Chondrocyte (in vitro differentiated cells): Measurements from ENCODE around the gene RNF39. TPM values are rescaled to one million over a fixed set of nuclear protein-coding genes. Genes with fewer than 3 reads are reported as not detected.

Source experiments
- DNase-seq: peaks from one replicate; pipeline ENCODE4 v3.0.0; 2021; ENCODE audit warnings: mixed read lengths, low spot score
- H3K27ac Mint-ChIP-seq: one replicate; pipeline ENCODE4 v1.8.0; 2021; ENCODE audit warnings: mild to moderate bottlenecking, moderate library complexity, mixed read lengths; ENCODE audit not compliant: unreplicated experiment
- H3K27me3 Mint-ChIP-seq: 2 replicates; pipeline ENCODE4 v1.8.0; 2021; ENCODE audit warnings: low read depth, mixed read lengths
- H3K36me3 Mint-ChIP-seq: 2 replicates; pipeline ENCODE4 v1.8.0; 2021; ENCODE audit warnings: low read depth, mixed read lengths
- H3K4me1 Mint-ChIP-seq: 2 replicates; pipeline ENCODE4 v1.8.0; 2021; ENCODE audit warnings: low read depth, mild to moderate bottlenecking, mixed read lengths
- H3K4me3 Mint-ChIP-seq: one replicate; pipeline ENCODE4 v1.8.0; 2021; ENCODE audit warnings: mild to moderate bottlenecking, moderate library complexity, mixed read lengths; ENCODE audit not compliant: unreplicated experiment
- H3K9me3 Mint-ChIP-seq: 2 replicates; pipeline ENCODE4 v1.8.0; 2021; ENCODE audit warnings: low read depth, mixed read lengths
- total RNA-seq: library from RNA; stranded (reverse); gene quantifications from 3 replicates; pipeline ENCODE4 v1.2.1, GENCODE V29; 2021
- TF ChIP-seq, protein P1 (sequence below): fragments of 200-600 bp; sonication (generic); IDR thresholded peaks from 2 replicates; pipeline ENCODE4 v1.5.0; 2021; ENCODE audit warnings: antibody characterized with exemption, mild to moderate bottlenecking, moderate library complexity

Gene RNF39
- total RNA-seq, 1 donor from 2014 or later = not detected

DNA sequence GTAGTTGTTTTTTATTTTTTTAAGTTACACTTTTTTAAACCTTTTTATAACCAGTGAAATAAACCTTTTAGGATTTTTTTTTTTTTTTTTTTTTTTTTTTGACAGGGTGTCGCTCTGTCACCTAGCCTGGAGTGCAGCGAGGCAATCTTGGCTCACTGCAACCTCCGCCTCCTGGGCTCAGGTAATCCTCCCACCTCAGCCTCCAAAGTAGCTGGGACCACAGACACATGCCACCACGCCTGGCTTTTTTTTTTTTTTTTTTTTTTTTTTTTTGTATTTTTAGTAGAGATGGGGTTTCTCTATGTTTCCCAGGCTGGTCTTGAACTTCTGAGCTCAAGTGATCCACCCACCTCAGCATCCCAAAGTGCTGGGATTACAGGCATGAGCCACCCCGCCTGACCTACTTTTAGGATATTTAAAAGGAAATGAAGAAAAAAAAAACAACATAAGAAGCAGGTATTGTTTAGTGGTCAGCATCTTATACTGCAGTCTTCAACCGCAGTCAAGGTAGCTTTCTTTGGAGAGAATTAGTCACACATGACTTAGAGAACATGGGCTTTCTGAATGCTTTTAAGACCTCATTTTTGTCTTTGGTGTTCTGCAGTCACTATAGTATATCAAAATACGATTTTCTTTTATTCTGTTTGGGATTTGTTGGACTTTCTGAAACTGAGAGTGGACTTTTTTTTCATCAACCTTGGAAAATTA, 12.9 kb downstream of the RNF39 start:
- DNase-seq = no peak
- peaks cover 2% of the 10 kb centered on the region for H3K27me3 Mint-ChIP-seq
- H3K9me3 Mint-ChIP-seq = no peaks in the 10 kb centered on the region
- H3K27ac Mint-ChIP-seq = peak overlapping the region; percentile 97
- H3K4me3 Mint-ChIP-seq = peak overlapping the region; percentile 98
- TF ChIP-seq, protein P1, sequence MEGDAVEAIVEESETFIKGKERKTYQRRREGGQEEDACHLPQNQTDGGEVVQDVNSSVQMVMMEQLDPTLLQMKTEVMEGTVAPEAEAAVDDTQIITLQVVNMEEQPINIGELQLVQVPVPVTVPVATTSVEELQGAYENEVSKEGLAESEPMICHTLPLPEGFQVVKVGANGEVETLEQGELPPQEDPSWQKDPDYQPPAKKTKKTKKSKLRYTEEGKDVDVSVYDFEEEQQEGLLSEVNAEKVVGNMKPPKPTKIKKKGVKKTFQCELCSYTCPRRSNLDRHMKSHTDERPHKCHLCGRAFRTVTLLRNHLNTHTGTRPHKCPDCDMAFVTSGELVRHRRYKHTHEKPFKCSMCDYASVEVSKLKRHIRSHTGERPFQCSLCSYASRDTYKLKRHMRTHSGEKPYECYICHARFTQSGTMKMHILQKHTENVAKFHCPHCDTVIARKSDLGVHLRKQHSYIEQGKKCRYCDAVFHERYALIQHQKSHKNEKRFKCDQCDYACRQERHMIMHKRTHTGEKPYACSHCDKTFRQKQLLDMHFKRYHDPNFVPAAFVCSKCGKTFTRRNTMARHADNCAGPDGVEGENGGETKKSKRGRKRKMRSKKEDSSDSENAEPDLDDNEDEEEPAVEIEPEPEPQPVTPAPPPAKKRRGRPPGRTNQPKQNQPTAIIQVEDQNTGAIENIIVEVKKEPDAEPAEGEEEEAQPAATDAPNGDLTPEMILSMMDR = no peak
- peaks cover 4% of the 10 kb centered on the region for H3K36me3 Mint-ChIP-seq
- H3K4me1 Mint-ChIP-seq = peaks cover 43% of the 10 kb centered on the region

DNA sequence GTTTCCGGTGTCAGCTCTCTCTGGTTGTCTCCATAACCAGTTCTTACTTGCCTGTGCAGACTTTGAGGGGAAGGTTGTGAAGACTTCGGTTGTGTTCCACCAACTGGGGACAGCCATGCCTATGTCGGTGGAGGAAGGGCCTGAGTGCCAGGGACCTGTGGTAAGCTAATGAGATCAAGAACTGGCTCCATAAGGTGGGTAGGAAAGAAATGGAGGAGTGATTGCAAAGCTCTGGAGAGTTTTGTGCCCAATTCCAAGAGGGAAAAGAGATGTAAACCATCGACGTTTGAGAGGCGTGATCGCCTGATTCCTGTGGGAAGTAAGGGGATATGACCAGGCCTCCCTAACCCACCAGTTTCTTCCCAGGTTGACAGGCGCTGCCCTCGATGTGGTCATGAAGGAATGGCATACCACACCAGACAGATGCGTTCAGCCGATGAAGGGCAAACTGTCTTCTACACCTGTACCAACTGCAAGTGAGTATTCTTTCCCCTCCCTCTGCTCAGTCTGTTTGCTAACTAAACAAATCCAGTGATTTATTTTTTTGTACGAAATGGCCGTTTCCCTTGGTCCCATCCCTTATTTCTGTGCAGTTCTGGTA, 13.6 kb downstream of the RNF39 start:
- Mint-ChIP-seq H3K9me3 (no peaks in the 10 kb centered on the region), H3K27ac (peak overlapping the region; percentile 97), H3K4me3 (peak overlapping the region; percentile 98), H3K36me3 (peaks cover 5% of the 10 kb centered on the region), H3K4me1 (peaks cover 39% of the 10 kb centered on the region), H3K27me3 (no peaks in the 10 kb centered on the region)
- TF ChIP-seq, protein P1 = no peak
- no peak for DNase-seq

DNA sequence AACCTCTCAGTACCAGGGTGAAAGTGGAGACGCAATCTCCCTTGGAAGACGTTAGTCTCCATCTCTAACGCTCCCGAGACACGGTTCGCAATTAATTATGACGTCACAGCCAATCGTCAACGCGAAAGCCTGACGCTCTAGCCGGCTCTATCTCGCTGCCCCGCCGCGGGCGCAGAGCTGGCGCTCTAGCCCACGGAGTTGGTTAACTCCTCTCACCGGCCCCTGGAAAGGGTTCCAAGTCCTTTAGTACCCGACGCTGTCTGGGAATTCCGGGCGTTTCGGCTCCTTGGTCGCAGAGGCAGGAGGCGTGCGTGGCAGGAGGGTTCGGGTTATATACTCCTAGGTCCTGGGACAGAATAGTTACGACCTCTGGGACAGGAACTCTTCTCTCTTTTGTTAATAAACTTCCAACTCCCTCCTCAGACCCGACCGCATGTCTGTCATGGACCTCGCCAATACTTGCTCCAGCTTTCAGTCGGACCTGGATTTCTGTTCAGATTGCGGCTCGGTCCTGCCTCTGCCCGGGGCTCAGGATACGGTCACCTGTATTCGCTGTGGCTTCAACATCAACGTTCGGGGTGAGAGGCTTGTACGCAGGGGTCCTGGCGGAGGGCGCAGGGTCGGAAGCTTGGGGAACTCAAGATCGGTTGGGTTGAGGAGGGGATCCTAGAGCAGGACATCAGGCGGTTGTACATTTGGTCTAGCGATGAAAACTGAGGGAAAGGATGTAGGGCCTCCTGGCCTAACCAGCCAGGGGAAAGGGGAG, 14.3 kb downstream of the RNF39 start, which contains the start of gene POLR1H:
POLR1H (plus strand) TSS at position 174 of the 766 bp plus-strand sequence; CDS start at position 434, 260 bp downstream.
- H3K27ac Mint-ChIP-seq = peak within 1 kb of the TSS; percentile 97
- no peaks in the 10 kb centered on the region for H3K9me3 Mint-ChIP-seq
- TF ChIP-seq, protein P1 = no peak
- peaks cover 37% of the 10 kb centered on the region for H3K4me1 Mint-ChIP-seq
- H3K36me3 Mint-ChIP-seq = peaks cover 5% of the 10 kb centered on the region
- no peaks in the 10 kb centered on the region for H3K27me3 Mint-ChIP-seq
- DNase-seq = peak; percentile 95
- H3K4me3 Mint-ChIP-seq = peak within 1 kb of the TSS; percentile 98

DNA sequence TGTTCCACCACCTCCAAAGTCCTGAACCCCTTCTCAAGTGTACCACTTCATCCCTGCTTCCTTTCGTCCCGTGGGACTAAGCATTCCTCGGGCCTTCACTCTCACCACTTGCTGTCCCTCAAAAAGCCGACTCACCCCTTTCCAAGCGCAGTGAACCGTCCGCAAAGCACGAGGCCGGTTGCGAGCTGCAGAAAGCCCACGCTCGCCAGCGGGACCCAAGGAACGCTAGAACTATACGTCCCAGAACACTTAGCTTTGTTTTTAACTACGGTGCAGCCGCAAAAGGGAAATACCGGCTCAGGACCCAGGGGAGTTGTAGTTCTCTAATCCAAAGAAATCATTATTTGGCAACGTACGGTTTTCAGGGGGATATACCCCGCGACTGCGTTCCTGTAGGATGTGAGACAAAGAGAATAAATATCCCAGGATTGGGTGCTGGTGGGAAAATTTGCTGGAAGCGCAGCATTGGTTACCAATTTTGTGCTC, 14.9 kb downstream of the RNF39 start:
- Mint-ChIP-seq H3K4me3 (peak overlapping the region; percentile 98), H3K27me3 (no peaks in the 10 kb centered on the region), H3K4me1 (peaks cover 30% of the 10 kb centered on the region), H3K36me3 (peaks cover 5% of the 10 kb centered on the region), H3K9me3 (no peaks in the 10 kb centered on the region), H3K27ac (peak overlapping the region; percentile 97)
- TF ChIP-seq, protein P1 = no peak
- no peak for DNase-seq

DNA sequence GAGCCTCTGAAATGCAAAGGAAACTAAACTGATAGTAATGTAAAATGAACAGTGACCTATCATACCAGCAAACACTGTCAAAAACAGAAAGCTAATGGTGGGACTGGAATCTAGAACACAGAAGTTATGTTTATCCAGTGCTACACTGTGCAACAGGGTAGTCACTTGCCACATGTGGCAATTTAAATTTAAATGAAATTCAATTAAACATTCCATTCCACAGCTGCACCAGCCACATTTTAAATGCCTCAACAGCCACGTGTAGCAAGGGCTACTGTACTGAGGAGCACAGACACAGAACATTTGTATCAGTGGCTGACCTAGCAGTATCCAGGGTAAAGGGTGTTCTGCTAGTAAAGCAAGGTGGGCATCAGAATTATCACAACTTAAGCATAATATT, 20.1 kb downstream of the RNF39 start:
- no peaks in the 10 kb centered on the region for H3K27me3 Mint-ChIP-seq
- no peak overlapping the region for H3K4me3 Mint-ChIP-seq
- H3K27ac Mint-ChIP-seq = no peak overlapping the region

More for the DNA sequence above, 20.1 kb downstream of the RNF39 start:
- DNase-seq = no peak
- Mint-ChIP-seq H3K9me3 (no peaks in the 10 kb centered on the region), H3K36me3 (peaks cover 3% of the 10 kb centered on the region), H3K4me1 (peaks cover 11% of the 10 kb centered on the region)
- TF ChIP-seq, protein P1 = no peak
